GM12874 (cell line): Measurements from ENCODE around the gene DNAAF2.

ENCODE experiments used
- CTCF ChIP-seq: IDR thresholded peaks from 2 replicates; pipeline ENCODE4 v1.5.1; 2011; ENCODE audit warnings: low read depth, mild to moderate bottlenecking, control low read depth, low read length, moderate library complexity; ENCODE audit not compliant: insufficient read depth

DNAAF2 gene

GRCh38 chr14:49654511-49654910 is 19.5 kb upstream of the DNAAF2 start:
- no peak for TF ChIP-seq CTCF

GRCh38 chr14:49653508-49653907 is 18.5 kb upstream of the DNAAF2 start:
- no peak for TF ChIP-seq CTCF

GRCh38 chr14:49642163-49642562 is 7.1 kb upstream of the DNAAF2 start:
- TF ChIP-seq CTCF, result no peak

- no peak for TF ChIP-seq CTCF
Observed at GRCh38 chr14:49641697-49642129, 6.7 kb upstream of the DNAAF2 start.

- no peak for TF ChIP-seq CTCF
Observed at GRCh38 chr14:49640540-49641417, 5.7 kb upstream of the DNAAF2 start.

GRCh38 chr14:49637534-49638078 is 2.6 kb upstream of the DNAAF2 start:
- TF ChIP-seq CTCF, result no peak

GRCh38 chr14:49636866-49637265 is 1.8 kb upstream of the DNAAF2 start:
- no peak for TF ChIP-seq CTCF
